ENCODE results near the gene BRPF3.

The BRPF3 gene

DNA sequence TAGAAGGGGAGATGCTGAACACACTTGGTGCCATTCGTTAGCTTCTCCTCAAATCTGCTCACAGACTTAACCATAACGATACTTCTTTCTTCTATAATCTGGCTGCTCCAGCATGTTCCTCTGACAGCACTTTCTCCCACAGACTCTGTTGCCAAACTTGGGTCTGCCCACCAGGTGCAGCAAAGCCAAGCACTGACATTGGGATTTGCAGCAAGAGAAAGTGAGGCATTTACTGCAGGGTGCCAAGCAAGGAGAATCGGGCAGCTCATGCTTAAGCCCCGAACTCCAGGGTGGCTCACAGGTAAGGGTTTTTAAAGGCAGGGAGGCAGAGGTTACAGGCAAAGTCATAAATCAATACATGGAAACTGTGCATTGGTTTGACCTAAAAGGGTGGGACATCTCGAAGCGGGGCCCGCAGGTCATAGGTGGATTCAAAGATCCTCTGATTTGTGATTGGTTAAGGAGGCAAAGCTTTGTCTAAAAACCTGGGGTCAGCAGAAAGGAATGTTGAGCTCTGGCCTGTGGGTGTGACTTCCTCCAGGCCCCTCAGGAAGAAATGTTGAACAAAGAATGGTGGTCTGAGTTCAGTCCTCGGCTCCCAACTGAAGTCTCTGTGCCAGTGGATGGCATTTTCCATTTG is 48.2 kb downstream of the BRPF3 start:
- TF ChIP-seq, protein P1, sequence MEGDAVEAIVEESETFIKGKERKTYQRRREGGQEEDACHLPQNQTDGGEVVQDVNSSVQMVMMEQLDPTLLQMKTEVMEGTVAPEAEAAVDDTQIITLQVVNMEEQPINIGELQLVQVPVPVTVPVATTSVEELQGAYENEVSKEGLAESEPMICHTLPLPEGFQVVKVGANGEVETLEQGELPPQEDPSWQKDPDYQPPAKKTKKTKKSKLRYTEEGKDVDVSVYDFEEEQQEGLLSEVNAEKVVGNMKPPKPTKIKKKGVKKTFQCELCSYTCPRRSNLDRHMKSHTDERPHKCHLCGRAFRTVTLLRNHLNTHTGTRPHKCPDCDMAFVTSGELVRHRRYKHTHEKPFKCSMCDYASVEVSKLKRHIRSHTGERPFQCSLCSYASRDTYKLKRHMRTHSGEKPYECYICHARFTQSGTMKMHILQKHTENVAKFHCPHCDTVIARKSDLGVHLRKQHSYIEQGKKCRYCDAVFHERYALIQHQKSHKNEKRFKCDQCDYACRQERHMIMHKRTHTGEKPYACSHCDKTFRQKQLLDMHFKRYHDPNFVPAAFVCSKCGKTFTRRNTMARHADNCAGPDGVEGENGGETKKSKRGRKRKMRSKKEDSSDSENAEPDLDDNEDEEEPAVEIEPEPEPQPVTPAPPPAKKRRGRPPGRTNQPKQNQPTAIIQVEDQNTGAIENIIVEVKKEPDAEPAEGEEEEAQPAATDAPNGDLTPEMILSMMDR (IDR thresholded peaks at IDR 0.05; ENCODE audit: low read depth, low read length, missing control alignments): no peak
- H3K4me3 ChIP-seq (ENCODE audit: low read depth, low read length): no peak overlapping the region
- DNase-seq (ENCODE audit: low read depth): no peak

DNA sequence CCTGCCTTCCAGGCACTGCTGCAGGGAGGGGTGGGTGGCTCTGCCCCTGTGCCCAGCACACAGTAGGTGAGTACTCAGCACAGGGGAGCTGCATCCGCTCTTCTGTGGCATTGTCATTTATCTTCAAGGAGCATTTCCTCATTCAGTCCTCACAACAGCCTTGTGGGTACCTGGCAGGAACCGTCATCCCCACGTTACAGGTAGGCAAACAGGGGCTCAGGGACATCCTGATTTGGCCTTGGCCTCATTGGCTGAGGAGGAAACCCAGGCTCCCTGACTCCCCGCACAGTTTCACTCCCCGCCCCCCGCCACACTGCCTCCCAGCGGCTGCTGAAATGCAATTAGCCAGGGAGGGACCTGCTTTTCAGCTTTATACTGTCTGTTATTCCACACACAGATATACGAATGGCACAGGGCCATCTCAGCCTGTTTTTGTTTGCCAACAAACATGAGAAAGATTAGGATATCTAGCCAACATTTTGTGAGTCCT is 49.1 kb downstream of the BRPF3 start:
- no peak for DNase-seq (ENCODE audit: low read depth)
- no peak overlapping the region for H3K4me3 ChIP-seq (ENCODE audit: low read depth, low read length)
- TF ChIP-seq, protein P1 (IDR thresholded peaks at IDR 0.05; ENCODE audit: low read depth, low read length, missing control alignments): peak; percentile 23

DNA sequence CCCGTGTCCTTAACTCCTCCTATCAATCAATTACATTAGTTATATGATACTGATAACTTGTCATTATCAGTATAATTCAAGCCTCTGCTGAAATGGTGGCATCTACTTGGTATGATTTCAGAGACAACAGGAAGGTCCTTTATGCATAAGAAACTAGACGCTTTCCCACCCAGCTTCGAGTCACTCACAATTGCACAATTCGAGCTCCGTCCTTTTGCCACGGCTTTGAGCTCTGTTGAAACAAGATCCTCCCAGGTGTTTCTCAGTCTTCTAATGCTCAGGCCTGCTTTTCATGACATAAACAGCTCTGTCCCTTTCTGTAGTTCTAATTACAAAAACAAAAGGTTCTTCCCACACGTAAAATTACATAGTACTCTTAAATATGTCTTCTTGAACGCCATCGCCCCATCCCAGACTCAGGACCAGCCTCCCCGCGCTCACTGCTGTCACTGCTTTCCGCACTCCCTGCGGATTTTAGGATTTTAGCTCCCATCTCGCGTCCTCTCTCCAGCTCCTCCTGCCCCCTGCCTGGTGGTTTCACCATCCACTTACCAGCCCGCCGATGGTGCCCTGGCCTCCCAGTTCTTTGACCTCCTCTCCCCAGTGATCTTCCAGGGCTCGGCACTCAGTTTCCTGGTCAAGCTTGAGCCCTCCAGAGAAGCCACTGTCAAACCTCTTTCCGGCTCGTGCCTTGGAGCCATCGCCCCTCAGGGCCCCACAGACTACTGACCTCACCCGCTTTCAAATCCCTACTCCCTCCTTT is 50.1 kb downstream of the BRPF3 start:
- TF ChIP-seq, protein P1 (IDR thresholded peaks at IDR 0.05; ENCODE audit: low read depth, low read length, missing control alignments): no peak
- no peak overlapping the region for H3K4me3 ChIP-seq (ENCODE audit: low read depth, low read length)
- DNase-seq (ENCODE audit: low read depth): no peak

DNA sequence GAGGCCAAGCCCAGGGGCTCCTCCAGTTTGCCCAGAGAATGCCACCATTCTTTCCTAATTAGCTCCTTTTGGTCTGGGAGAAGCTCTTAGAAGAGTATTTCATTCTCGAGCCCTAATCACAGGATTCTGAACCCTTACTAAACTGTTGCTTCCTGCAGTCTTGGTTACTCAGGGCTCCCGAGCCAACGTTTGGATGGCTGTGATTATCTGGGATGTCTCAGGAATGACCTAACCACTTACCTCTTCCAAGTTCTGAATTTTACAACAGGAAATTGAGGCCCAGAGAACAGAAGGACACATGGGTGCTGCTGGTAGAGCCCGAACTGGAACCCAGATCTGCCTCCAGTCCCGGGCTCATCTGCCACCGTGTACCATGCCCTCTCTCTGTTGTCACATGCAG is 51.1 kb downstream of the BRPF3 start:
- no peak overlapping the region for H3K4me3 ChIP-seq (ENCODE audit: low read depth, low read length)
- TF ChIP-seq, protein P1 (IDR thresholded peaks at IDR 0.05; ENCODE audit: low read depth, low read length, missing control alignments): no peak
- no peak for DNase-seq (ENCODE audit: low read depth)

DNA sequence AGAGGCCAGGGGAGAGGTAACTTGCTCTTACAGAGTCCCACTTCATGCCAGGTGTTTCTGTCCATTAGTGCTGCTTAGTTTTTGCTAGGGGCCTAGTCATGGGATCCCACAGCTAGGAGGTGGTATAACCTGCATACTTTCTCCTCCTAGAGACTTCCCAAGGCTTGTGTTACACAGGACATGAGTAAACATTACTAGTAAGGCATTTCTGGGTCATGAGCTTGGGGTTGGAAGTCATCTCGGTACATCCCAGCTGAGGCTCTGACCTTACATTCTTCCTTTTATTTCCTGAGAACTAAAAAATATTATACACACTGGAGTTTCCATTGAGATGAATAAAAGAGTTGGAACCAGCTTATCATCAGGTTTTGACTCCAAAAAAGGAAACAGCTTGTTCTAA is 52.4 kb downstream of the BRPF3 start:
- no peak overlapping the region for H3K4me3 ChIP-seq (ENCODE audit: low read depth, low read length)
- DNase-seq (ENCODE audit: low read depth): no peak
- TF ChIP-seq, protein P1 (IDR thresholded peaks at IDR 0.05; ENCODE audit: low read depth, low read length, missing control alignments): no peak

DNA sequence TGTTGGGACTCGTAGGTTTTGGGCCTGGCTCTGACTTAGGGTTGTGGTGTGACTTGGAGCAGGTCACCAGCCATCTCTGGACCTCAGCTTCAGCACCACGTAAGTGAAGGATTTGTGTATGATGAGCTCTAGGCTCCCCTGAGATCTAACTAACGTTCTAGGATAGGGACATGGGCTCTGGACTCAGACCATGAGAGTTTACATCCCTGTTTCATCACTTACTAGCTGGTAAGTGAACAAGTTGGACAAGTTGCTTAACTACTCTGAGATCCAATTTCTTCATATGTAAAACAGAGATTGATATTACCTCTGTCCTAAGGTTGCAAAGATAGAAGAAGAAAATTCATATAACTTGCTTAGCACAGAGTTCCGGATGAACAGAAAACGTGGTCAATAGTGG is 53.0 kb downstream of the BRPF3 start:
- TF ChIP-seq, protein P1 (IDR thresholded peaks at IDR 0.05; ENCODE audit: low read depth, low read length, missing control alignments): no peak
- H3K4me3 ChIP-seq (ENCODE audit: low read depth, low read length): no peak overlapping the region
- no peak for DNase-seq (ENCODE audit: low read depth)
